GM15510 (cell line): ENCODE results near the gene CXCL3.

ENCODE experiments used
- POLR2A ChIP-seq: IDR thresholded peaks from 3 replicates; pipeline ENCODE4 v1.6.1; 2011; ENCODE audit warnings: borderline replicate concordance; ENCODE audit not compliant: insufficient read length; ENCODE audit errors: extremely low read depth

Gene CXCL3

DNA sequence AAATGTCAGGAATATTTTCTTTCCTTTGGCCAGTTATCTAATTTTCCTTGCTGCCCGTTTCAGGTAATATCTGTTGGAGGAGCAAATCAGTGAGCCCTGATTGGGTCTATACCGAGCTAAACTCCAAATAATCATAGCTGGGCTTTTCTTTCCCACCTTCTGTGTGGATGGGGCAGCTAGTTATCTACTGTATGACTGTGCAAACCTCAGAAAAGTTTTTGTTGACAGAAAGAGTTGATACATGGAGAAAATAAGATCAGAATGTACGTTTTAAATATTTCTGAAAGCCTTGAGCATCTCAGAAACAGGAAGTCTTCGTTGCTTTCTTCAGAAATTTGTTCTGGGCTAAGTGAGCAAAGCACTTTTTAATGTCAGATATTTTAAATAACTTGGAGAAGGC lies 33.8 kb downstream of the CXCL3 start:
- no peak for TF ChIP-seq POLR2A

DNA sequence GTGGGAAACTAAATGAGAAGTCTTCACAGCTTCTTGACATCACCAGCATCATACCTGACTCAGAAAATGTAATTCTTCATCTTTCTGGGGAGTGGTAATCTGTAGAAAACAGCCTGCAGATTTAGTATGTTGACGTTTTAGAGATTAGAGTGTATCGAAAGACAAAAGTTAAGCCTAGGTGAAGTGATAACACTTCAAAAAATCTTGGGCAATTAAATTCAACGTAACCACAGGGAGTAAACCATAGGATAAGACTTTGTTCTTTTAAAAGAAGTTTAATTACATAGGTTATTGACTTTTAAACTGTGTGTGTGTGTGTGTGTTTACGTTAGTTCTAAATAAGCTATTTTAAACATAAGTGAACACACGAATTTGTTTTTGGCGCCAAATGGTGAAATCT lies 38.2 kb downstream of the CXCL3 start:
- no peak for TF ChIP-seq POLR2A

- no peak for TF ChIP-seq POLR2A
Observed at GRCh38 chr4:73998040-73999011, 40.2 kb downstream of the CXCL3 start, which contains the start of gene CXCL5. Gene CXCL5 (minus strand): TSS chr4:73998677. CDS start chr4:73998581, 96 bp downstream.

GRCh38 chr4:73992050-73992449 lies 46.4 kb downstream of the CXCL3 start:
- no peak for TF ChIP-seq POLR2A

GRCh38 chr4:73991742-73992000 lies 46.8 kb downstream of the CXCL3 start:
- no peak for TF ChIP-seq POLR2A

DNA sequence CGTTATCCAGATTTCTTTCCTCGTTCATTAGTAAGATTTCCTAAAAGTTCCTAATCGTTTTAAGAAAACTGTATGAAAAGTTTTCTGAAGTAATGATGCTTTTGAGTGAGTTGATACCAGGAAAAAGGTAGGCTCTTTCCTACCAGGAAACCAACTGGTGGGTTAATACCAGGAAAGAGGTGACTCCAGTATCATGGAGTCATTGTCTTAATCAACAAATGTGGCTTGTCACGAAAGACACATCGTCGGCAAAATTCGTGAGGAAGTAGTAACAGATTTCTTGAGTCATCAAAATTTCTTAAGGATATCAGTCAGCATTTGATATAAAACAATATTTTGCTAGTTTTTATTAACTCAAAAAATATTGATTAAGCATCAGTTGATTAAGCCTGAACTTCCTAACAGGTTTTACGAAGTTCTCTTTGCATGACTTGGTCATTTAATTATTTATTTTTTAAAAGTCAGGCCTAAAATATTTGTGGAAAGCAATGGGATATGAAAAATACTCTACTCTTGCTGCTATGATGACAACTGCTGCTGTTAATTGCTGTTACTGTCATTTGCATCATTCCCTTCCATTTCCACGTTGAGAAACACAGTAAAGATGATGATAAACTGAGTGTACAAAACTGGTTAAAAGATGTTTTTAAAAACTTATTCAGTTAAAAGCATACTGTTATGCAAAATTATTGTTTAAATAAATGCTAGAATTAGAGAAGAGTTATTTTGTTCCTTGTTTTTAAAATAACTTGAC lies 47.3 kb downstream of the CXCL3 start:
- TF ChIP-seq POLR2A: no peak

DNA sequence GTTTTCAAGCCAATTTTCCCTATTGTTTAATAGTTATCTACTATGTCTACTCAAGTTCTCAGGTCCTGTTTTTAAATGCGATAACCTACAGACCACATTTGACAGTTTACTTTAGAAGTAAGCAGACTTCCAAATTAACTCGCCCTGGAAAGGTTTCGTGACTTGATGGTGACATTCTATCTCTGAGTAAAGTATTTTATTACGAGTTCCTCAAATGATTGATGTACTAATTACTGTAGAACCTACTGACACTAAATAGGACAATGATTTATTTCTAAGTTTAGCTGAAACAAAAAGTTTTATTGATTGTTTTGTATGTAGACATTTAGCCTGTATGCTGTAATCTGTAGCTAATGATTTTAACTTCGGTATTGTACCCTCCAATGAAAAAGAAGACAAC lies 48.6 kb downstream of the CXCL3 start:
- no peak for TF ChIP-seq POLR2A

DNA sequence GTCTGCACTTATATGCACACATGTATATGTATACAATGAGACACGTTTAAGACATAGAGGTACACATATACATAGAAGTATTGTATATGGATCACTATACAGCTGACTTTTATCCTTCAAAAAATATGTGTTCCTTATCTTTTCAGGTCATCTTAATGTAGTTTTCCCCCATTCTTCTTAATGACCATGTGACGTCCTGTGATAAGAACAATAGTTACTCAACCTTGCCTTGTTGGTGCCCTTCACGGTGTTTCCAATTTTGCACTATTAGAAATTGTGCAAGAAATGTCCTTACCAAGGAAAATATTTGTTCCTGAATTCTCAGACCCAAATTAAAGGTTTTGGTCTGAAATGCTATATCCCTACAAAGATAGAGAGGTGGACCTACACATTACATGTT lies 49.5 kb downstream of the CXCL3 start:
- TF ChIP-seq POLR2A: no peak

DNA sequence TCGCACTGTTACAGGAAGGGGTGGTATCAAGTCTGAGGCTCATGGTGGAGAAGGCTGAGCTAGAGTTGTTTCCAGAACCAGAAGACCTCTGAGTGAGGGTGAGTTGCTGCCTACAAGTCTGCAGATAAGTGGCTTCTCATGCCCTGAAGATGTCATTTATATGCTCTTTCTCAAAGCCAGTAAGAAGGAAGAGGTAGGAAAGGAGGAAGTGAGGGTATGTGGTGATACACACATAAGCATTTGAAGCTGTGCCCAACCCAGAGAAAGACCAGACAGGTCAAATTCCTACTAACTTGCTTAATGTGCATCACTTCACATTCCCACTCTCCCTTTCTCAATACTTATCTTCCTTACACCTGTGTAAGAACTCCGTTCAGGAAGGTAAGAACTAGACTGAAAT lies 50.4 kb downstream of the CXCL3 start, which contains the start of gene PPBP:
PPBP (minus strand) TSS at position 130 of the 400 bp plus-strand sequence; CDS start at position 43, 87 bp downstream.
- no peak for TF ChIP-seq POLR2A
